GM10266 (cell line): ENCODE data around the gene ANKRD53.

Experiments
- DNase-seq: peaks from one replicate; pipeline ENCODE4 v3.0.0; 2012; ENCODE audit errors: extremely low spot score
- CTCF ChIP-seq: IDR thresholded peaks from 2 replicates; pipeline ENCODE4 v1.5.1; 2012; ENCODE audit warnings: mild to moderate bottlenecking, low read depth; ENCODE audit not compliant: control insufficient read depth, insufficient read depth; ENCODE audit errors: missing control alignments

ANKRD53 gene

GRCh38 chr2:70987386-70987785 is 9.0 kb downstream of the ANKRD53 start:
- DNase-seq = no peak
- no peak for TF ChIP-seq CTCF

GRCh38 chr2:70988151-70988550 is 9.7 kb downstream of the ANKRD53 start:
- TF ChIP-seq CTCF = no peak
- DNase-seq = no peak

- DNase-seq = no peak
- no peak for TF ChIP-seq CTCF
Observed at GRCh38 chr2:70988726-70989648, 10.6 kb downstream of the ANKRD53 start.

- DNase-seq = no peak
Observed at GRCh38 chr2:70990216-70990615, 11.8 kb downstream of the ANKRD53 start.

GRCh38 chr2:70991142-70991541 is 12.7 kb downstream of the ANKRD53 start:
- no peak for DNase-seq
- no peak for TF ChIP-seq CTCF

More at GRCh38 chr2:70990216-70990615, 11.8 kb downstream of the ANKRD53 start:
- no peak for TF ChIP-seq CTCF

GRCh38 chr2:70991742-70992141 is 13.3 kb downstream of the ANKRD53 start:
- no peak for DNase-seq
- TF ChIP-seq CTCF = no peak

GRCh38 chr2:70992945-70993853 is 14.8 kb downstream of the ANKRD53 start:
- no peak for TF ChIP-seq CTCF
- DNase-seq = peak; percentile 3
